ENCODE data around the gene ZNF319. TPM values are rescaled to one million over a fixed set of nuclear protein-coding genes. Genes with fewer than 3 reads are reported as not detected.

The ZNF319 gene
- total and polyA plus RNA-seq, 2 of the 13 experiments (the other 11 are each of a cell fraction or from before 2014, with no cell fraction given), result 2.4 to 3.6 TPM

DNA sequence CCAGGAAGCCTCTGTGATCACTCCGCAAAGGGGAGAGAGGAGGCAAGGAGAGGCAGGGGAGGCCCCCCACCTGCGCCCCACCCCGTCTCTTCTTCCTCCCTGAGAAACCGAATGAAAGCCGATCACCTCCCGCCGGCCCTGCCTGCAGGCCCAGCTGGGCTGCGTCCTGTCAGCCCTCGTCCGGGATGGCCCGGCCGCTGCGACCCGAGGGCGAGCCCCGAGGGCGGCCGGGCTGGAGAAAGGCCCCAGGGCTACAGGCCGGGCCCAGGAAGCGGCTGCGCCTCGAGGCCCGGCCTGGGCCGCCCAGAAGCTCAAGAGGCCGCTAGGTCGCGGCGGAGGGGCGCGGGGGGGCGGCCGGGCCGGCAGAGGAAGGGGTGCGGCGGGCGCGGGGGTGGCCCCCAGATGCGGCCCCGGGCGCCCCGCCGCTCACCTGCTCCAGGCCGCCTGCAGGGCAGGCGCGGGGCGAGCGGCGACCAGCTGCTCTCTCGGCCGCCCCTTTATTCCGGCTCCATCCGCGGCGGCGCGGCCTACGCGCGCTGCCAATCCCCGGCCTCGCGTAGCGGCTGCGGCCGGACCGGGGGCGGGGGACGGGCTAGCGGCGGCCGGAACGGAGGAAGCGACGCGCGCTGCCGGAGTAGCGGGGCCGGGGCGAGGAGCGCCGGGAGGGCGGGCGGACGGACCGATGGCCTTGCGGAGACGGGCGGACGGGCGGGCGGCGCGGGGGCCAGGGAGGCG, at the start of gene ZNF319 (continued):
- TF ChIP-seq, protein P1, sequence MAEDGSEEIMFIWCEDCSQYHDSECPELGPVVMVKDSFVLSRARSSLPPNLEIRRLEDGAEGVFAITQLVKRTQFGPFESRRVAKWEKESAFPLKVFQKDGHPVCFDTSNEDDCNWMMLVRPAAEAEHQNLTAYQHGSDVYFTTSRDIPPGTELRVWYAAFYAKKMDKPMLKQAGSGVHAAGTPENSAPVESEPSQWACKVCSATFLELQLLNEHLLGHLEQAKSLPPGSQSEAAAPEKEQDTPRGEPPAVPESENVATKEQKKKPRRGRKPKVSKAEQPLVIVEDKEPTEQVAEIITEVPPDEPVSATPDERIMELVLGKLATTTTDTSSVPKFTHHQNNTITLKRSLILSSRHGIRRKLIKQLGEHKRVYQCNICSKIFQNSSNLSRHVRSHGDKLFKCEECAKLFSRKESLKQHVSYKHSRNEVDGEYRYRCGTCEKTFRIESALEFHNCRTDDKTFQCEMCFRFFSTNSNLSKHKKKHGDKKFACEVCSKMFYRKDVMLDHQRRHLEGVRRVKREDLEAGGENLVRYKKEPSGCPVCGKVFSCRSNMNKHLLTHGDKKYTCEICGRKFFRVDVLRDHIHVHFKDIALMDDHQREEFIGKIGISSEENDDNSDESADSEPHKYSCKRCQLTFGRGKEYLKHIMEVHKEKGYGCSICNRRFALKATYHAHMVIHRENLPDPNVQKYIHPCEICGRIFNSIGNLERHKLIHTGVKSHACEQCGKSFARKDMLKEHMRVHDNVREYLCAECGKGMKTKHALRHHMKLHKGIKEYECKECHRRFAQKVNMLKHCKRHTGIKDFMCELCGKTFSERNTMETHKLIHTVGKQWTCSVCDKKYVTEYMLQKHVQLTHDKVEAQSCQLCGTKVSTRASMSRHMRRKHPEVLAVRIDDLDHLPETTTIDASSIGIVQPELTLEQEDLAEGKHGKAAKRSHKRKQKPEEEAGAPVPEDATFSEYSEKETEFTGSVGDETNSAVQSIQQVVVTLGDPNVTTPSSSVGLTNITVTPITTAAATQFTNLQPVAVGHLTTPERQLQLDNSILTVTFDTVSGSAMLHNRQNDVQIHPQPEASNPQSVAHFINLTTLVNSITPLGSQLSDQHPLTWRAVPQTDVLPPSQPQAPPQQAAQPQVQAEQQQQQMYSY (CRISPR knock-in tag; IDR thresholded peaks at IDR 0.05), result 0 out of 2 replicates have a peak, but pooled peaks have one; percentile 23
- TF ChIP-seq, protein P2, sequence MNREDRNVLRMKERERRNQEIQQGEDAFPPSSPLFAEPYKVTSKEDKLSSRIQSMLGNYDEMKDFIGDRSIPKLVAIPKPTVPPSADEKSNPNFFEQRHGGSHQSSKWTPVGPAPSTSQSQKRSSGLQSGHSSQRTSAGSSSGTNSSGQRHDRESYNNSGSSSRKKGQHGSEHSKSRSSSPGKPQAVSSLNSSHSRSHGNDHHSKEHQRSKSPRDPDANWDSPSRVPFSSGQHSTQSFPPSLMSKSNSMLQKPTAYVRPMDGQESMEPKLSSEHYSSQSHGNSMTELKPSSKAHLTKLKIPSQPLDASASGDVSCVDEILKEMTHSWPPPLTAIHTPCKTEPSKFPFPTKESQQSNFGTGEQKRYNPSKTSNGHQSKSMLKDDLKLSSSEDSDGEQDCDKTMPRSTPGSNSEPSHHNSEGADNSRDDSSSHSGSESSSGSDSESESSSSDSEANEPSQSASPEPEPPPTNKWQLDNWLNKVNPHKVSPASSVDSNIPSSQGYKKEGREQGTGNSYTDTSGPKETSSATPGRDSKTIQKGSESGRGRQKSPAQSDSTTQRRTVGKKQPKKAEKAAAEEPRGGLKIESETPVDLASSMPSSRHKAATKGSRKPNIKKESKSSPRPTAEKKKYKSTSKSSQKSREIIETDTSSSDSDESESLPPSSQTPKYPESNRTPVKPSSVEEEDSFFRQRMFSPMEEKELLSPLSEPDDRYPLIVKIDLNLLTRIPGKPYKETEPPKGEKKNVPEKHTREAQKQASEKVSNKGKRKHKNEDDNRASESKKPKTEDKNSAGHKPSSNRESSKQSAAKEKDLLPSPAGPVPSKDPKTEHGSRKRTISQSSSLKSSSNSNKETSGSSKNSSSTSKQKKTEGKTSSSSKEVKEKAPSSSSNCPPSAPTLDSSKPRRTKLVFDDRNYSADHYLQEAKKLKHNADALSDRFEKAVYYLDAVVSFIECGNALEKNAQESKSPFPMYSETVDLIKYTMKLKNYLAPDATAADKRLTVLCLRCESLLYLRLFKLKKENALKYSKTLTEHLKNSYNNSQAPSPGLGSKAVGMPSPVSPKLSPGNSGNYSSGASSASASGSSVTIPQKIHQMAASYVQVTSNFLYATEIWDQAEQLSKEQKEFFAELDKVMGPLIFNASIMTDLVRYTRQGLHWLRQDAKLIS (CRISPR knock-in tag; IDR thresholded peaks at IDR 0.05), result no peak
- TF ChIP-seq ZNF761 (CRISPR knock-in tag; conservative IDR thresholded peaks at IDR 0.05) (no peak), ZNF33A (CRISPR knock-in tag; IDR thresholded peaks at IDR 0.05; ENCODE audit: borderline replicate concordance) (no peak), KLF6 (CRISPR knock-in tag; IDR thresholded peaks at IDR 0.05) (0 out of 2 replicates have a peak, but pooled peaks have one; percentile 39), ZBTB7A (CRISPR knock-in tag; IDR thresholded peaks at IDR 0.05) (peak; percentile 14; the same call in 1 of the 2 replicates)
